ENCODE measurements around the gene CPAMD8.
"Not testable (repeated sequence)": the region's sequence is repeated elsewhere in the genome, so short reads cannot be mapped to it uniquely, and the experiment has no call there.

The CPAMD8 gene

GRCh38 chr19:16944626-16945363 is 81.8 kb downstream of the CPAMD8 start:
- DNase-seq: no peak

- no peak for DNase-seq
These were observed 82.5 kb downstream of the CPAMD8 start for GRCh38 chr19:16943942-16944625.

GRCh38 chr19:16943090-16943489 is 83.5 kb downstream of the CPAMD8 start:
- DNase-seq: not testable (repeated sequence)

- no peak for DNase-seq
These were observed 84.0 kb downstream of the CPAMD8 start for GRCh38 chr19:16942583-16942982.

- no peak for DNase-seq
These were observed 86.0 kb downstream of the CPAMD8 start for GRCh38 chr19:16940626-16941025.

- DNase-seq: not testable (repeated sequence)
These were observed 86.5 kb downstream of the CPAMD8 start for GRCh38 chr19:16940063-16940462.

GRCh38 chr19:16938211-16938610 is 88.4 kb downstream of the CPAMD8 start:
- DNase-seq: no peak

GRCh38 chr19:16937796-16938195 is 88.8 kb downstream of the CPAMD8 start:
- not testable (repeated sequence) for DNase-seq

- DNase-seq: no peak
These were observed 89.7 kb downstream of the CPAMD8 start for GRCh38 chr19:16936901-16937300.

GRCh38 chr19:16934489-16934888 is 92.1 kb downstream of the CPAMD8 start:
- DNase-seq: no peak

GRCh38 chr19:16931306-16931705 is 95.3 kb downstream of the CPAMD8 start:
- DNase-seq: no peak

GRCh38 chr19:16930753-16931152 is 95.9 kb downstream of the CPAMD8 start:
- no peak for DNase-seq

GRCh38 chr19:16928916-16929315 is 97.7 kb downstream of the CPAMD8 start:
- DNase-seq: no peak

- no peak for DNase-seq
These were observed 98.3 kb downstream of the CPAMD8 start for GRCh38 chr19:16928351-16928750.

- no peak for DNase-seq
These were observed 98.7 kb downstream of the CPAMD8 start for GRCh38 chr19:16927883-16928282.

- no peak for DNase-seq
These were observed 103.7 kb downstream of the CPAMD8 start for GRCh38 chr19:16922949-16923348.

- DNase-seq: no peak
These were observed 104.0 kb downstream of the CPAMD8 start for GRCh38 chr19:16922592-16922934.

GRCh38 chr19:16921766-16922591 is 104.6 kb downstream of the CPAMD8 start:
- no peak for DNase-seq

- no peak for DNase-seq
These were observed 105.6 kb downstream of the CPAMD8 start for GRCh38 chr19:16920816-16921529.

GRCh38 chr19:16919496-16919895 is 107.1 kb downstream of the CPAMD8 start:
- DNase-seq: no peak

GRCh38 chr19:16917401-16917800 is 109.2 kb downstream of the CPAMD8 start:
- DNase-seq: no peak

- DNase-seq: no peak
These were observed 110.9 kb downstream of the CPAMD8 start for GRCh38 chr19:16915734-16916133.

GRCh38 chr19:16915135-16915534 is 111.5 kb downstream of the CPAMD8 start:
- no peak for DNase-seq
